GM19324 (cell line): ENCODE measurements around the gene NNT.
"Not testable (repeated sequence)": the region's sequence is repeated elsewhere in the genome, so short reads cannot be mapped to it uniquely, and the experiment has no call there.

Experiments
- ATAC-seq: cut with Tn5 transposase; IDR thresholded peaks from one replicate; pipeline ENCODE4 v1.9.1; 2021; ENCODE audit warnings: mild to moderate bottlenecking, moderate library complexity; ENCODE audit not compliant: unreplicated experiment, low FRiP score

The NNT gene

GRCh38 chr5:43582082-43583005, 20.6 kb upstream of the NNT start:
- no peak for ATAC-seq

GRCh38 chr5:43583724-43584123, 19.3 kb upstream of the NNT start:
- ATAC-seq, result no peak

GRCh38 chr5:43584166-43584699, 18.7 kb upstream of the NNT start:
- ATAC-seq, result no peak

- no peak for ATAC-seq
Measured at GRCh38 chr5:43588842-43589241, 14.1 kb upstream of the NNT start.

GRCh38 chr5:43589310-43589709, 13.7 kb upstream of the NNT start:
- no peak for ATAC-seq

GRCh38 chr5:43590700-43591099, 12.3 kb upstream of the NNT start:
- ATAC-seq, result no peak

GRCh38 chr5:43592363-43592762, 10.6 kb upstream of the NNT start:
- no peak for ATAC-seq

- ATAC-seq, result not testable (repeated sequence)
Measured at GRCh38 chr5:43598927-43599326, 4.1 kb upstream of the NNT start.

GRCh38 chr5:43601454-43602260, 1.3 kb upstream of the NNT start:
- ATAC-seq, result no peak

- ATAC-seq, result peak; percentile 53
Measured at GRCh38 chr5:43603344-43604217, 601 bp downstream of the NNT start.

- ATAC-seq, result no peak
Measured at GRCh38 chr5:43604699-43605098, 1.7 kb downstream of the NNT start.

- ATAC-seq, result no peak
Measured at GRCh38 chr5:43606351-43606750, 3.4 kb downstream of the NNT start.

GRCh38 chr5:43608406-43608805, 5.4 kb downstream of the NNT start:
- ATAC-seq, result no peak

- ATAC-seq, result no peak
Measured at GRCh38 chr5:43609752-43610151, 6.8 kb downstream of the NNT start.

- ATAC-seq, result no peak
Measured at GRCh38 chr5:43613370-43613769, 10.4 kb downstream of the NNT start.

- ATAC-seq, result no peak
Measured at GRCh38 chr5:43615445-43616184, 12.6 kb downstream of the NNT start.

GRCh38 chr5:43616535-43616934, 13.6 kb downstream of the NNT start:
- ATAC-seq, result no peak

- no peak for ATAC-seq
Measured at GRCh38 chr5:43619380-43619779, 16.4 kb downstream of the NNT start.

- no peak for ATAC-seq
Measured at GRCh38 chr5:43619911-43620310, 16.9 kb downstream of the NNT start.
